H1 (cell line): Measurements from ENCODE around the gene SHROOM3. TPM values are rescaled to one million over a fixed set of nuclear protein-coding genes. Genes with fewer than 3 reads are reported as not detected.

Experiments
- CTCF ChIA-PET: fragments of 300-600 bp; sonication (Branson Sonifier 250); formaldehyde crosslinking; loops from one replicate; lab custom pipeline; 2021; ENCODE audit not compliant: partially characterized antibody; lab: Charles Lee
- POLR2A ChIA-PET: fragments of 300-600 bp; sonication (Branson Sonifier 250); formaldehyde crosslinking; loops from one replicate; lab custom pipeline; 2021; ENCODE audit warnings: inconsistent platforms; ENCODE audit not compliant: partially characterized antibody; lab: Charles Lee
- DNase-seq, 2 experiments: peaks; one replicate each; pipeline versions ENCODE4 v3.0.0 to v3.0.0-alpha.2; 2010 to 2022; ENCODE audit warnings: low spot score in 2 of 2, low read depth in 1 of 2, mixed read lengths in 1 of 2
- FAIRE-seq: peaks from 2 replicates; lab custom pipeline; 2011; peaks lifted over from hg19 to GRCh38; lab: Jason Lieb, UNC
- H2AFZ ChIP-seq: 2 replicates; pipeline ENCODE4 v1.8.1; 2012; ENCODE audit warnings: low read length, inconsistent platforms
- H2AK5ac ChIP-seq: 2 replicates; pipeline ENCODE4 v1.6.1; 2013; ENCODE audit warnings: low read depth, low read length
- H2BK120ac ChIP-seq: replicated peaks from 2 replicates; pipeline ENCODE3; 2013; ENCODE audit warnings: low read depth, low read length, inconsistent platforms
- H2BK12ac ChIP-seq: 2 replicates; pipeline ENCODE4 v1.6.1; 2013; ENCODE audit warnings: low read depth, low read length
- H2BK15ac ChIP-seq: 2 replicates; pipeline ENCODE4 v1.6.1; 2013; ENCODE audit warnings: low read length
- H2BK20ac ChIP-seq: 2 replicates; pipeline ENCODE4 v1.6.1; 2013; ENCODE audit warnings: low read length
- H2BK5ac ChIP-seq: 2 replicates; pipeline ENCODE4 v1.6.1; 2013; ENCODE audit warnings: low read depth, low read length
- H3K14ac ChIP-seq: 2 replicates; pipeline ENCODE4 v1.6.1; 2013; ENCODE audit warnings: inconsistent platforms; ENCODE audit not compliant: insufficient read length
- H3K18ac ChIP-seq: 2 replicates; pipeline ENCODE4 v1.6.1; 2013; ENCODE audit warnings: low read length; ENCODE audit errors: extremely low read depth
- H3K23ac ChIP-seq: 2 replicates; pipeline ENCODE4 v1.6.1; 2013; ENCODE audit warnings: inconsistent platforms; ENCODE audit not compliant: insufficient read length
- H3K23me2 ChIP-seq: 2 replicates; pipeline ENCODE4 v1.6.1; 2013; ENCODE audit warnings: low read depth, low read length
- H3K27ac ChIP-seq: 2 replicates; pipeline ENCODE4 v1.6.1; 2011; ENCODE audit warnings: low read depth, low read length, inconsistent platforms
- H3K27me3 ChIP-seq, 4 experiments: replicated peaks in 1 of 4; 1 replicate in 1 of 4; 2 replicates in 3 of 4; pipeline versions ENCODE4 v1.6.1 to v1.8.1; 2011 to 2013; ENCODE audit warnings: low read length in 3 of 4, mild to moderate bottlenecking in 3 of 4, inconsistent platforms in 2 of 4, mixed read lengths in 2 of 4, moderate library complexity in 1 of 4; ENCODE audit not compliant: control insufficient read depth in 3 of 4, insufficient read depth in 3 of 4; ENCODE audit errors: extremely low read depth in 1 of 4
- H3K36me3 ChIP-seq, 4 experiments: 2 replicates each; pipeline versions ENCODE4 v1.6.1 to v1.8.1; 2011 to 2013; ENCODE audit warnings: mild to moderate bottlenecking in 4 of 4, low read length in 3 of 4, moderate library complexity in 2 of 4, control low read depth in 1 of 4, inconsistent platforms in 1 of 4; ENCODE audit not compliant: insufficient read depth in 4 of 4, control insufficient read depth in 2 of 4
- H3K4ac ChIP-seq: replicated peaks from 2 replicates; pipeline ENCODE3; 2013; ENCODE audit warnings: low read length, low read depth, mixed read lengths, inconsistent platforms; ENCODE audit not compliant: insufficient read length
- H3K4me1 ChIP-seq, 4 experiments: replicated peaks in 1 of 4; 1 replicate in 1 of 4; 2 replicates in 3 of 4; pipeline versions ENCODE4 v1.6.1 to v1.8.1; 2011 to 2013; ENCODE audit warnings: low read length in 3 of 4, inconsistent platforms in 2 of 4, mixed read lengths in 1 of 4; ENCODE audit not compliant: insufficient read depth in 4 of 4, control insufficient read depth in 3 of 4
- H3K4me2 ChIP-seq, 2 experiments: 2 replicates each; pipeline versions ENCODE4 v1.6.1 to v1.8.1; 2011 to 2013; ENCODE audit warnings: low read depth in 2 of 2, low read length in 2 of 2, control low read depth in 1 of 2, inconsistent platforms in 1 of 2, mild to moderate bottlenecking in 1 of 2; ENCODE audit not compliant: insufficient read depth in 1 of 2
- H3K4me3 ChIP-seq, 4 experiments: fragments of 200-600, 300-600 bp in 1 of 4; sonication (generic), shearing (Covaris generic), sonication (Bioruptor Twin) in 1 of 4; 2 replicates each; pipeline versions ENCODE4 v1.5.1 to v1.8.1; 2011 to 2016; ENCODE audit warnings: low read length in 4 of 4, low read depth in 3 of 4, control low read depth in 2 of 4, inconsistent platforms in 2 of 4, mild to moderate bottlenecking in 2 of 4, mixed read lengths in 1 of 4, moderate library complexity in 1 of 4; ENCODE audit not compliant: insufficient read depth in 2 of 4; ENCODE audit errors: extremely low read depth in 1 of 4
- H3K56ac ChIP-seq: replicated peaks from 2 replicates; pipeline ENCODE3; 2013; ENCODE audit warnings: low read depth, mild to moderate bottlenecking, mixed read lengths, low read length, inconsistent platforms; ENCODE audit not compliant: insufficient read length
- H3K79me1 ChIP-seq: 2 replicates; pipeline ENCODE4 v1.6.1; 2013; ENCODE audit warnings: low read depth, low read length, control low read depth
- H3K79me2 ChIP-seq, 2 experiments: 2 replicates each; pipeline versions ENCODE4 v1.6.1 to v1.8.1; 2012 to 2013; ENCODE audit warnings: low read length in 2 of 2, mild to moderate bottlenecking in 2 of 2, inconsistent platforms in 1 of 2; ENCODE audit not compliant: insufficient read depth in 2 of 2, control insufficient read depth in 1 of 2
- H3K9ac ChIP-seq, 4 experiments: replicated peaks in 1 of 4; 1 replicate in 1 of 4; 2 replicates in 3 of 4; pipeline versions ENCODE4 v1.6.1 to v1.8.1; 2011 to 2013; ENCODE audit warnings: low read depth in 3 of 4, low read length in 3 of 4, control low read depth in 2 of 4, mild to moderate bottlenecking in 2 of 4, moderate library complexity in 2 of 4, inconsistent platforms in 1 of 4; ENCODE audit errors: extremely low read depth in 1 of 4
- H3K9me3 ChIP-seq, 2 experiments: 2 replicates each; pipeline versions ENCODE4 v1.6.1 to v1.8.1; 2012 to 2013; ENCODE audit warnings: mild to moderate bottlenecking in 2 of 2, moderate library complexity in 2 of 2, control low read depth in 1 of 2, inconsistent platforms in 1 of 2, low read depth in 1 of 2, low read length in 1 of 2, mixed read lengths in 1 of 2; ENCODE audit not compliant: insufficient read depth in 2 of 2
- H4K20me1 ChIP-seq, 2 experiments: replicated peaks in 1 of 2; 2 replicates each; pipeline versions ENCODE3 to v1.8.1; 2011 to 2013; ENCODE audit warnings: inconsistent platforms in 2 of 2, low read length in 2 of 2, mild to moderate bottlenecking in 1 of 2; ENCODE audit not compliant: insufficient read depth in 2 of 2, control insufficient read depth in 1 of 2
- H4K5ac ChIP-seq: 2 replicates; pipeline ENCODE4 v1.6.1; 2013; ENCODE audit warnings: low read length, low read depth, mixed read lengths, inconsistent platforms; ENCODE audit not compliant: insufficient read length
- H4K8ac ChIP-seq: 2 replicates; pipeline ENCODE4 v1.8.0; 2013; ENCODE audit warnings: mild to moderate bottlenecking, moderate library complexity, low read length, inconsistent platforms; ENCODE audit not compliant: insufficient read depth; ENCODE audit errors: extremely low read depth
- H4K91ac ChIP-seq: replicated peaks from 2 replicates; pipeline ENCODE3; 2013; ENCODE audit warnings: low read length, mixed read lengths, inconsistent platforms; ENCODE audit not compliant: insufficient read length
- PHF8 ChIP-seq: fragments of 200-600 bp; sonication (generic); conservative IDR thresholded peaks from 2 replicates; pipeline ENCODE4 v1.7.1; 2012; ENCODE audit warnings: low read depth, mild to moderate bottlenecking, inconsistent platforms, low read length, moderate library complexity
- RAD21 ChIP-seq, 2 experiments: IDR thresholded peaks in 1 of 2; conservative IDR thresholded peaks in 1 of 2; 2 replicates each; pipeline ENCODE4 v1.6.1; 2011; ENCODE audit warnings: low read depth in 2 of 2, low read length in 2 of 2, improper control_type of control experiment in 1 of 2, inconsistent platforms in 1 of 2, mild to moderate bottlenecking in 1 of 2, moderate library complexity in 1 of 2
- RNF2 ChIP-seq: fragments of 200-900, 300-1000 bp; sonication (generic); IDR thresholded peaks from 2 replicates; pipeline ENCODE4 v1.7.1; 2016; ENCODE audit warnings: borderline replicate concordance, low read depth, mild to moderate bottlenecking, antibody characterized with exemption, low read length; ENCODE audit not compliant: poor library complexity, severe bottlenecking; ENCODE audit errors: missing control alignments
- SIN3A ChIP-seq, 2 experiments: IDR thresholded peaks in 1 of 2; conservative IDR thresholded peaks in 1 of 2; 2 replicates each; pipeline ENCODE4 v1.6.1; 2011 to 2012; ENCODE audit warnings: low read length in 2 of 2, improper control_type of control experiment in 1 of 2, low read depth in 1 of 2, mild to moderate bottlenecking in 1 of 2
- WGBS, 2 experiments: shearing (Covaris generic) in 1 of 2; methylation state at CpG; one replicate each; pipeline versions ENCODE4 v1.1.6 to v1.1.7; 2013 to 2015; ENCODE audit warnings: low lambda C conversion rate in 2 of 2, mixed read lengths in 2 of 2, inconsistent platforms in 1 of 2, low coverage in 1 of 2, missing lambda C conversion rate in 1 of 2; ENCODE audit not compliant: insufficient replicate concordance in 2 of 2, insufficient coverage in 1 of 2, insufficient read length in 1 of 2; ENCODE audit errors: extremely low coverage in 1 of 2, missing lambda C conversion rate in 1 of 2; 5-methylcytosine and 5-hydroxymethylcytosine counted together
- polyA plus RNA-seq, 7 experiments: library from polyadenylated mRNA; depleted of rRNA in 3 of 7; stranded (reverse) in 5 of 7; unstranded in 2 of 7; fragments of >200 nt in 5 of 7; fragments of 200-250 nt in 2 of 7; gene quantifications; 1 replicate in 5 of 7; 2 replicates in 1 of 7; 4 replicates in 1 of 7; pipeline versions ENCODE4 v1.2.1 to v1.2.3, GENCODE V29; 2011 to 2013; ENCODE audit warnings: missing spikeins in 2 of 7, mixed read lengths in 2 of 7
- total RNA-seq: library from RNA; stranded (reverse); fragmentation: NEBNext Ultra II Directional; extraction: Animal tissue kit (Norgen Biotek cat#: 25700); gene quantifications from 2 replicates; pipeline ENCODE4 v1.2.1, GENCODE V29; 2021

Gene SHROOM3
- total and polyA plus RNA-seq, 2 of the 8 experiments (the other 6 are each of a cell fraction or from before 2014, with no cell fraction given) = 15.8 to 34.0 TPM

DNA sequence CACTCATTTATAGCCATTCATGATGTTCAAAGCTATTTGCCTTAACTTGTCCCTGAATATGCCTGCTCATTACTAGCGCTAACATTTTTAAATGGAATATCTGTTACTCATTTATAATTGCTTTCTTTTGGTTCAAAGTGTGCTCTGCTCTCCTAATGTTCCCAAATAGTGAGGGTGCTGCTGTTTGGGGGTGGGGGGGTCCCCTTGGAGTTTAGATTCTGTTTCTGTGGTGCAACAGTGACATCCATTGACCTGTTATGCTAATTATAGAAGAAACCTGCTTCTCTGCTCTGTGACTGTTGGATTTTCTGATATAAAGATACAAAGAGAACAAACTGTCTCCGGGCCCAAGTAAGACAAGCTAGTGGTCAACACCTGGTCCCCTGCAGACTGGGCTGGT lies 222.4 kb downstream of the SHROOM3 start:
- H3K56ac ChIP-seq = no peak overlapping the region
- H3K4me1 ChIP-seq = no peaks in the 10 kb centered on the region
- H3K23me2 ChIP-seq = no peaks in the 10 kb centered on the region
- H2BK5ac ChIP-seq = no peak overlapping the region
- POLR2A ChIA-PET = interaction anchor here (1.3 kb wide), 1 partner anchor 32 kb away, joined by 3 read pairs; no protein-coding TSS in a partner anchor
- 0 out of 2 replicates have a peak overlapping the region, but pooled peaks have one; percentile 42 for H2AK5ac ChIP-seq
- no peak overlapping the region for H4K8ac ChIP-seq
- no peaks in the 10 kb centered on the region for H3K9me3 ChIP-seq
- H3K4me2 ChIP-seq = no peak overlapping the region
- no peak overlapping the region for H2AFZ ChIP-seq
- no peak overlapping the region for H4K91ac ChIP-seq
- no peak overlapping the region for H3K27ac ChIP-seq
- CTCF ChIA-PET = no interaction called here
- H2BK12ac ChIP-seq = no peak overlapping the region
- no peak overlapping the region for H3K9ac ChIP-seq
- FAIRE-seq (no peak), DNase-seq (no peak)
- no peak overlapping the region for H3K18ac ChIP-seq
- H3K36me3 ChIP-seq = no peaks in the 10 kb centered on the region
- no peak overlapping the region for H3K4ac ChIP-seq
- no peak overlapping the region for H3K4me3 ChIP-seq
- no peaks in the 10 kb centered on the region for H3K79me1 ChIP-seq
- H3K14ac ChIP-seq = no peak overlapping the region
- WGBS, 2 experiments = 95% methylated on average over 2 of the region's 2 CpGs; no CpG with 5 or more reads in 1 of the 2 experiments
- no peak overlapping the region for H2BK20ac ChIP-seq
- TF ChIP-seq PHF8 (no peak), RAD21 (IDR thresholded peaks at IDR 0.05 in 1 of 2, conservative IDR thresholded peaks at IDR 0.05 in 1 of 2; ENCODE audit: low read depth in 2 of 2, low read length in 2 of 2) (peak in 1 of 2 experiments; percentile 29; a peak in 1 of 4 replicates), RNF2 (no peak), SIN3A (conservative IDR thresholded peaks at IDR 0.05 in 1 of 2, IDR thresholded peaks at IDR 0.05 in 1 of 2; ENCODE audit: low read depth in 1 of 2, low read length in 2 of 2) (no peak)
- no peaks in the 10 kb centered on the region for H4K20me1 ChIP-seq
- no peak overlapping the region for H3K23ac ChIP-seq
- H3K27me3 ChIP-seq = no peaks in the 10 kb centered on the region
- no peaks in the 10 kb centered on the region for H3K79me2 ChIP-seq
- H2BK120ac ChIP-seq = no peak overlapping the region
- no peak overlapping the region for H4K5ac ChIP-seq
- no peak overlapping the region for H2BK15ac ChIP-seq
